Stimulated activated naive B cell treated with anti-CD40 and anti-IgM and Interleukin-4, amounts not matched to agents 10 μg/mL and 1 μg/mL and 100 μg/mL, for 72 hours (primary cell): Measurements from ENCODE around the gene COL4A1.

Experiments used
- ATAC-seq, 2 donors: fragments of 150-1000 bp; cut with Tn5 transposase; replicated peaks; 2 replicates each; pipeline ENCODE4 v1.10.0; 2021; ENCODE audit warnings: moderate library complexity in 1 of 2
- DNase-seq: peaks from one replicate; pipeline ENCODE4 v3.0.0; 2021
- H3K27ac Mint-ChIP-seq: one replicate; pipeline ENCODE4 v1.8.0; 2022; ENCODE audit warnings: mild to moderate bottlenecking, mixed read lengths
- H3K27me3 Mint-ChIP-seq, 2 donors: one replicate each; pipeline ENCODE4 v1.8.0; 2022; ENCODE audit warnings: mixed read lengths in 2 of 2
- H3K36me3 Mint-ChIP-seq, 2 donors: one replicate each; pipeline ENCODE4 v1.8.0; 2022; ENCODE audit warnings: mixed read lengths in 2 of 2, mild to moderate bottlenecking in 1 of 2
- H3K4me1 Mint-ChIP-seq, 2 donors: one replicate each; pipeline ENCODE4 v1.8.0; 2022; ENCODE audit warnings: mixed read lengths in 2 of 2, mild to moderate bottlenecking in 1 of 2
- H3K4me3 Mint-ChIP-seq, 2 donors: one replicate each; pipeline ENCODE4 v1.8.0; 2022; ENCODE audit warnings: mild to moderate bottlenecking in 2 of 2, mixed read lengths in 2 of 2, moderate library complexity in 1 of 2
- H3K9me3 Mint-ChIP-seq, 2 donors: one replicate each; pipeline ENCODE4 v1.8.0; 2022; ENCODE audit warnings: mixed read lengths in 2 of 2, mild to moderate bottlenecking in 1 of 2

The COL4A1 gene

DNA sequence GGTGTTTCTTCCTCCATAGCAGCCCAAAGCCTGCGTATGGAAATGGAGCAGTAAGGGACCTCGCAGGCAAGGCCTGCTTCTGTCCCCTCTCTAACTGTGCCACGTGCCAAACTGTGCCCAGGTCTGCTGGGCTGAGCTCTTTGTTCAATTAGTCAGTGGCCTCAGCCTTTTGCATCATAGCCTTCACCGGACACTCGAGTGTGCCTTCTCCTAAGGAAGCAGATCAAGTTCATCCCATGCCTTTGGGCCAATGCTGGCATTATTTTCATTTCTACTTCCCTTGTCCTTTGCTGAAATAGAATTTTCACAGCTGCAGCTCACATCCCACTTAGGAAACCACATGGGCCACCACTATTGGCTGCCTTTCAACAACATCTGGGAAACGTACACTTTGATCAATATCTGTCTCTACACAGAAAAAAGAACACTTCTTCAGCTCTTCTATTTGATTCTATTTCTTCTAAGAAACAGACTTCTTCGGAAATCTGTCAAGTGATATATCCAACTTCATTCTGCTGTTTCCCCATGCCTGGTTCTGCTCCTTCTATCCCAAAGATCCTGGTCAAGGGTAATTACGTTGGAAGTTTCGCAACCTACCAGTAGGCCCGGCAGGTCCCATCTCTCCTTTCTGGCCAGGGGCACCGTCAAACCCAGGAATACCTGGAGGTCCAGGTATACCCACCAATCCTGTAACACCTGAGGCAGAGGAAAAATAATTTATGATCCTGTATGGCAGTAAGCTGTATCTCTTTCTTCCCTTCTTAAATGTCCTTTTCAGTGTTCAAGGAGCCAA lies 143.9 kb downstream of the COL4A1 start:
- no peaks in the 10 kb centered on the region for H3K36me3 Mint-ChIP-seq
- no peak overlapping the region for H3K4me3 Mint-ChIP-seq
- no peaks in the 10 kb centered on the region for H3K4me1 Mint-ChIP-seq
- peaks cover 0 to 13% of the 10 kb centered on the region in 2 donors for H3K27me3 Mint-ChIP-seq
- ATAC-seq (no peak), DNase-seq (no peak)
- H3K9me3 Mint-ChIP-seq, result no peaks in the 10 kb centered on the region
- H3K27ac Mint-ChIP-seq, result no peak overlapping the region

DNA sequence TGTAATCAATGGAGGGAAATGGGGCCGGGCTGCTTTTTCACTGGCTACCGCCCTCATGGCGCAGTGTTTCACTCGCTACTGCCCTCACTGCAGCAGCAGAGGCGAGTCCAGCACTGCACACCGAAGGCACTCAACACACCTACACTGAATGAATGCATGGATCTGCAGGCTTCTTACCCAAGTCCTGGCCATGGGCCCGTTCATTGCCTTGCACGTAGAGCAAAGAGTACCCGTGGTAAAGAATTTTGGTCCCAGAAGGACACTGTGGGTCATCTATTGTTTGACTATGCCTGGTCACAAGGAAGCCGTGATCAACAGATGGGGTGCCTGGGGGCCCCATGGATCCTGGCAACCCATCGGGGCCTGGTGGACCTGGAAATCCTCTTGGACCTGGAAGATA lies 144.9 kb downstream of the COL4A1 start:
- no peak for DNase-seq
- Mint-ChIP-seq H3K4me3 (no peak overlapping the region), H3K9me3 (no peaks in the 10 kb centered on the region), H3K36me3 (no peaks in the 10 kb centered on the region), H3K27ac (no peak overlapping the region), H3K27me3 (peaks cover 0 to 13% of the 10 kb centered on the region in 2 donors), H3K4me1 (no peaks in the 10 kb centered on the region)
- no peak for ATAC-seq

DNA sequence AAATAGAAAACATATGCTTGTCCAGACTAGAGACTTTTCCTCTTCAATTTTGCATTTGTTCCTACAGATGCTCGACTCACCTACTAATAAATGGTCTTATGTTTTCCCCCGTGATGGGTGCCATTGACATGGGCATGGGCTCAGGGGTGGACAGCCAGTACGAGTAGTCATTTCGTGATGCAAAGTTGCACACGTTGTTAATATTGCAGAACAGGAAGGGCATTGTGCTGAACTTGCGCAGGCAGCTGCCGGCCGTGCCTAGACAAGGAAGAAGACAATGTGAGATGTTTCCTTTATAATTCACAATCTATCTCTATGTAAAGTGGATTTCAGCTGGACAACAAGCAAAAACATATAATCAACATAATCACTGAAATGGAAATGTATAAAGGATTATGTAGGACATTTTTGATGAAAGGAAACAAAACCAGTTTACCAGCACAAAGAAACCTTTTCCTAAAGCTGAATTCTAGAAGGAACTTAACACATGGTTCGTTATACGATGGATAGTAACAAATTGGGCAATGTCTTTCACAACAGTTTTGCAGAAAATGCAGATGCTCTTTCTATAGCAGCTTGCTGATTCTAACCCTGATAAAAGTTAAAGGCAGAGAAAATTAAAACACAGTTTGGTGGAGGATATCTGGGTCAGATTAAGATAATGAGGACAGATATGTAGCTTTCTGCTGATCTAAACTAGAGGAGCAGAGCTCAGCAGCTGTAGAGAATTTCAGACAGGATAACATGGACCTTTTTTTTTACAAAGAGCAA lies 145.7 kb downstream of the COL4A1 start:
- no peaks in the 10 kb centered on the region for H3K9me3 Mint-ChIP-seq
- no peak overlapping the region for H3K27ac Mint-ChIP-seq
- ATAC-seq (no peak), DNase-seq (no peak)
- peaks cover 0 to 13% of the 10 kb centered on the region in 2 donors for H3K27me3 Mint-ChIP-seq
- H3K4me3 Mint-ChIP-seq, result no peak overlapping the region
- no peaks in the 10 kb centered on the region for H3K36me3 Mint-ChIP-seq
- no peaks in the 10 kb centered on the region for H3K4me1 Mint-ChIP-seq

DNA sequence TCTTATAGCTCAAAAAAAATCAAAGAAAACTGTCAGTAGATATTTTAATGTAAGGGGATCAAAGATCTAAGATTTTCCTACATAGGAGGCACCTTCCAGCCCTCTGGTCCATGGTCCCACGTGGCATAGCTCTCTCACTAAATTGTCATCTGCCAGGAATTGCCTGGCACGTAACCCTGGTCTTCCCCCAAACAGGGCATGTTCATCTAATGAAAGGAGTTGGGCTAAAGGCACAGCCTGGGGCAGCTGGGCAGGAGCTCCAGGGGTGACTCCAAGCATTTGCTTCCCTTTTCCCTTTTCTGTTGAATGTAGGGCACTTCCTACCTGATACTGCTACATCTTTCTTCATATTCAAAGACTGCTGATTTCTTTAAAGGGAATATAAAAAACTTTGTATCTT lies 148.7 kb downstream of the COL4A1 start:
- Mint-ChIP-seq H3K4me1 (no peaks in the 10 kb centered on the region), H3K27ac (no peak overlapping the region), H3K27me3 (peaks cover 6 to 8% of the 10 kb centered on the region in 2 donors), H3K9me3 (peaks cover 0 to 5% of the 10 kb centered on the region in 2 donors), H3K36me3 (no peaks in the 10 kb centered on the region), H3K4me3 (no peak overlapping the region)
- ATAC-seq (no peak), DNase-seq (no peak)

DNA sequence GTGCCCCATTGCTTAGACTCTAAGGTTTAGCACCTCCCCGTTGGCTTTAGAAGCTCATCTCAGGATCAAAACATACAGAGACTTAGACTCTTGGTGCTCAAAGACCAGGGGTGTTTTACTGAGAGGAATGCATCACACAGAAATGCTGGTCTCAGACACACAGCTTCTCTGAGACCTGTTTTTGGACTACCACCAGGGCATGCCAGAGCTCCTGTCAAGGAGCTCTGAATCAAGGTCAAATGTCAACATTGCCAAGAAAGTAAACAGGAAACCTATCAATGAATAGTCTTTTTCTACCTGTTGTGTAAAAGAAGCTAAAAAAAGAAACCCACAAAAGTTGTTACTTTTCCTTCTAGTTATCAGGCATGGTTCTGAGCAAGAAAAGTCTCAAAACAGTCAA lies 149.2 kb downstream of the COL4A1 start:
- Mint-ChIP-seq H3K4me3 (no peak overlapping the region), H3K4me1 (no peaks in the 10 kb centered on the region), H3K36me3 (no peaks in the 10 kb centered on the region), H3K27me3 (peaks cover 6 to 8% of the 10 kb centered on the region in 2 donors), H3K27ac (no peak overlapping the region), H3K9me3 (peaks cover 0 to 5% of the 10 kb centered on the region in 2 donors)
- no peak for ATAC-seq
- no peak for DNase-seq

DNA sequence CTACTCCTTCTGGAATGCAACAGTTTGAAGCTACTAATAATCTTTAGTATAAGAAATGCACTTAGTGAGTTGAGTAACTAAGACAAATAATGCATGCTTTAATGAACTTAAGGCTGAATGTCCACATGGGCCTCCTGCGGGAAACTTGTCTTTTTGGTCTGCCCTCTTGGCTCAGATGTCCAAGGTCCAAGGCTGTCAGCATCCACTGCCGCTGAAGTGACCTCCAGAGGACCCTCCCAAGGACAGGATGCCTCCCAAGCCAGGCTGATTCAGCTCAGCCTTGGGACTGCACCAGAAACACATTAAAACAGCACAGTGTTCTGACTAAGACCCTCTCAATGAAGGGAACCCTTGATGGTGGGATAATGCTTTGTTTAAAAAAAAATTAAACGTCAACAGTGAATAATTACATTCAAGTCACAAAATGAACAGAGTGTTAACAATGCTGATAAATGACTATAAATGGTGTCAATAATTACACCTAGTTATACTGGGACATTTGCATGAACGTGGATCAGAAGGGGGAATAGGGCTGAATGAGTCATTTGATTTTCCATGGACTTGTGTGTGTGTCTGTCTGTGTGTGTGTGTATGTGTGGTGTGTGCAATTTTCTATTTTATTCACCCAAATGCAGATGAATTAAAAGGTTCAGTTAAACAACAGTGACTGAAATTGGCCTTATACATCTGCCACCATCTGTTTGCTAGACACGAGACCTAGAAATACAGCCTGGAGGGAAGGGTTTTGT lies 150.5 kb downstream of the COL4A1 start:
- no peaks in the 10 kb centered on the region for H3K4me1 Mint-ChIP-seq
- ATAC-seq (no peak), DNase-seq (no peak)
- no peak overlapping the region for H3K27ac Mint-ChIP-seq
- H3K9me3 Mint-ChIP-seq, result peaks cover 0 to 5% of the 10 kb centered on the region in 2 donors
- no peak overlapping the region for H3K4me3 Mint-ChIP-seq
- H3K27me3 Mint-ChIP-seq, result peaks cover 6 to 8% of the 10 kb centered on the region in 2 donors
- no peaks in the 10 kb centered on the region for H3K36me3 Mint-ChIP-seq

DNA sequence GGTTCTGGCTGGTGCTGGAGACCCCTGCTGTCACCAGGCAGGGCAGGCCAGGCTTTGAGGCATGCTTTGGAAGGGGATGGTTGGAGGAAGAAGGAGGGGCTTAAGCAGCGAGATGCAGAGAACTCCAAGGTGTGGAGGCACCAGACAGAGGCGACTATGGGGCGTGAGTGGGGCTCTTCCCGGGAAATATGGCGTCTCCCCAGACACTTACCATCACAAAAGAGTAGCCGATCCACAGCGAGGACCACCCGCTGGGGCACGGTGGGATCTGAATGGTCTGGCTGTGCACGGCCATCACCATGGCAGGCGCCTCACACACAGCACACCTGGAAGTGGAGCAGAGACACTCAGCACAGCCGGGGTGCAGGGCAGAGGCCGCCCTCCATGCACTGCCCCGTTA lies 151.9 kb downstream of the COL4A1 start:
- DNase-seq (no peak), ATAC-seq (no peak)
- no peak overlapping the region for H3K27ac Mint-ChIP-seq
- no peaks in the 10 kb centered on the region for H3K36me3 Mint-ChIP-seq
- no peaks in the 10 kb centered on the region for H3K4me1 Mint-ChIP-seq
- H3K9me3 Mint-ChIP-seq, result peaks cover 0 to 5% of the 10 kb centered on the region in 2 donors
- no peak overlapping the region for H3K4me3 Mint-ChIP-seq
- H3K27me3 Mint-ChIP-seq, result peaks cover 4 to 6% of the 10 kb centered on the region in 2 donors

DNA sequence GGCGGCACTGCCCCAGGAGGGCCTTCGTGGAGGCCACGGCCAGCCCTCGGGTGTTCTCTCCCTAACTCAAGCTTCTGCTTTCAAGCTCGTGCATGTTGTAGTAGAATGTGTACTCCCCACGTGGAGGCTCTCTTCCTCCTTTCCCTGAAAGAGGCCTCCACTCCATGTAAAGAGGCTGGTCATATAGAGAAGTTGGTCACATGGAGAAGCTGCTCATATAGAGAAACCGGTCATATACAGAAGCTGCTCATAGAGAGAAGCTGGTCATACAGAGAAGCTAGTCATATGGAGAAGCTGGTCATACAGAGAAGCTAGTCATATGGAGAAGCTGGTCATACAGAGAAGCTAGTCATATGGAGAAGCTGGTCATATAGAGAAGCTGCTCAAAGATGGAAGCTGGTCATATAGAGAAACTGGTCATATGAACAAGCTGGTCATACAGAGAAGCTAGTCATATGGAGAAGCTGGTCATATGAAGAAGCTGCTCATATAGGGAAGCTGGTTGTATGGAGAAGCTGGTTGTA lies 152.5 kb downstream of the COL4A1 start:
- ATAC-seq, result peak in 1 of 2 donors; percentile 36
- Mint-ChIP-seq H3K27ac (no peak overlapping the region), H3K9me3 (peaks cover 0 to 5% of the 10 kb centered on the region in 2 donors), H3K4me3 (no peak overlapping the region), H3K36me3 (no peaks in the 10 kb centered on the region), H3K27me3 (peaks cover 0 to 6% of the 10 kb centered on the region in 2 donors), H3K4me1 (no peaks in the 10 kb centered on the region)
- DNase-seq, result no peak

DNA sequence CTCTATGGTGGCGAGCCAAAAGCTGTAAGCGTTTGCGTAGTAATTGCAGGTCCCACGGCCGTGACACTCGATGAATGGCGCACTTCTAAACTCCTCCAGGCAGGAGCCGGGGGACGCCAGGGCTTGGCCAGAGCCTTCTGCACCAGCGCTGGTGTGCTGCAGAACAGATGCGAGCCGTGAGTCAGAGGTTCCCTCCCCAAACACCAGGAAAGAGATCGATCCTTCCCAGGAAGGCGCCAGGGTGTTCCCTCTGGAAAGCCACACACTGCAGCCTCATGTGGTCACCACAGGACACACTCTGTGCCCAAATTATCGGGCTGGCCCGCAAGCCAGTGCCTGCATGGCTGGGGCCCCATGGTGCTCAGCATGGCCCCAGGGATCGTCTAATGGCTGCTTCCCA lies 154.6 kb downstream of the COL4A1 start:
- H3K36me3 Mint-ChIP-seq, result no peaks in the 10 kb centered on the region
- peaks cover 0 to 6% of the 10 kb centered on the region in 2 donors for H3K27me3 Mint-ChIP-seq
- no peak for DNase-seq
- no peak overlapping the region for H3K27ac Mint-ChIP-seq
- peaks cover 0 to 5% of the 10 kb centered on the region in 2 donors for H3K9me3 Mint-ChIP-seq
- no peak for ATAC-seq
- no peak overlapping the region for H3K4me3 Mint-ChIP-seq
- H3K4me1 Mint-ChIP-seq, result no peaks in the 10 kb centered on the region

DNA sequence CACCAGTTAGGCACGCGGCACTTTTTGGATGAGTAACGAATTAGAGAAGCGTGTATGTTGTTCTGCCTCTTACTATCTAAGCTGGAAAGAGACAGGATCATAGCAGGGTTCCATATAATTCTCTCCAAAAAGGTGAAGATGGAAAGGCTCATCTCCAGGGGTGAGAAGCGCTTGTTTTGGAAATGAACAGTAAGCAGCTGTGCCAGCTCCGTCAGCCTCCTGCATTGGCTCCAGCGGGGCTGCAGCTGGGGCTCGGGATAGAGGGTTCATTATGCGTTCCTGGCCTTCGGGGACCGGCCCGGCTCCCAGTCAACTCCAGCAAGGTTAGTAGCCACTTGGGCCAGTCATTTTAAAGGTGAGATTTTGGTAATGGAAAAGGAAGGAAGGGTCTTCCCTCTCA lies 155.5 kb downstream of the COL4A1 start:
- ATAC-seq, result no peak
- Mint-ChIP-seq H3K9me3 (peaks cover 0 to 5% of the 10 kb centered on the region in 2 donors), H3K27ac (no peak overlapping the region), H3K36me3 (no peaks in the 10 kb centered on the region), H3K4me3 (no peak overlapping the region), H3K4me1 (no peaks in the 10 kb centered on the region), H3K27me3 (peaks cover 0 to 6% of the 10 kb centered on the region in 2 donors)
- DNase-seq, result no peak

DNA sequence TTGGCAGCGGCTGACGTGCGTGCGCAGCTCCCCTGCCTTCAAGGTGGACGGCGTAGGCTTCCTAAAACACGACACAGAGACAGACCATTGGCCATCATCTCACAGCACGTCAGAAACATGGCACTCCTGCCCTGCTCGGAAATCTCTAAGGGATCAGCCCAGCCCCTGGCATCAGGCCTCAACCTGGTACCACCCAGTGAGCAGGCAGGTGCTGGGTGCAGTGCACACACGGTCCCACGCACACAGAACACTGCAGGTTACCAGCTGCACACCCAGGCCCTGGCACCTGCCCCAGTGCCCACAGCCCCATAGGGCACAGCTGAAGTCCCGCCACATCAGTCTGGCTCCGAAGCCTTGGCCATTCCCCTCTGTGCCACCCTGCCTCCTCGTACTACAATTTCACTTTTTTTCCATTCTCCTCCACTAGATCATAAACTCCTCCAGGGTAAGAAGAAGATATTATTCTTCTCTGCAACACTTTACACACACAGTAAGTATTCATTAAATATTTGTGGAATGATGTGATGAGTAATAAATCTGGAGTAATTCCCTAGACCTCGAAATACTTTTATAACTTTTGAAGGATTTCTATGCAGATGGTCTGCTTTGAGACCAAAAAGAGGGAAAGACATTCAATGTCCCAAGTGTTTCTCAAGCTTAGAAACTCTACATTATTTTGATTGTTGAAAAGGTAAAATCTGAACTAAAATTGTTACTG lies 156.4 kb downstream of the COL4A1 start:
- peaks cover 0 to 5% of the 10 kb centered on the region in 2 donors for H3K9me3 Mint-ChIP-seq
- peaks cover 0 to 13% of the 10 kb centered on the region in 2 donors for H3K27me3 Mint-ChIP-seq
- DNase-seq (no peak), ATAC-seq (peak in 1 of 2 donors; percentile 14)
- no peak overlapping the region for H3K27ac Mint-ChIP-seq
- H3K36me3 Mint-ChIP-seq, result no peaks in the 10 kb centered on the region
- no peaks in the 10 kb centered on the region for H3K4me1 Mint-ChIP-seq
- no peak overlapping the region for H3K4me3 Mint-ChIP-seq

DNA sequence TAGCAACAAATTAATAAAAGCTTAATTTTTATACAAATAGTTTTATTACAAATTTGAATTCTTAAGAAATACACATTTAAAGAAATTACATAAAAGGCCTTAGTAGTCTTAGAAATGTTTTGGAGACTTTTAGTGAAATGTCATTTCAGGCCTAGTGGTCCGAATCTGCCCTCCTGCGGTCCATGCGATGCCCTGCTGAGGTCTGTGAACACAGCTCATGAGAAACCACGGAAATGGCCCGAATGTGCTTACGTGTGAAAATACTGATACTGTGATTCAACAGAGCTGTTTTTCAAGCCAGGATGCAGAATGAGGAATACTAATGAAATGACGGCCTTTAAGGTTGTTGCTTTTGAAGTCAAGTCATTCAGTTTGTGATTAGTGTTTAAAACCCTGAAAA lies 157.9 kb downstream of the COL4A1 start:
- Mint-ChIP-seq H3K9me3 (no peaks in the 10 kb centered on the region), H3K27me3 (peaks cover 0 to 9% of the 10 kb centered on the region in 2 donors), H3K36me3 (no peaks in the 10 kb centered on the region), H3K4me1 (no peaks in the 10 kb centered on the region), H3K4me3 (no peak overlapping the region), H3K27ac (no peak overlapping the region)
- no peak for ATAC-seq
- DNase-seq, result no peak

DNA sequence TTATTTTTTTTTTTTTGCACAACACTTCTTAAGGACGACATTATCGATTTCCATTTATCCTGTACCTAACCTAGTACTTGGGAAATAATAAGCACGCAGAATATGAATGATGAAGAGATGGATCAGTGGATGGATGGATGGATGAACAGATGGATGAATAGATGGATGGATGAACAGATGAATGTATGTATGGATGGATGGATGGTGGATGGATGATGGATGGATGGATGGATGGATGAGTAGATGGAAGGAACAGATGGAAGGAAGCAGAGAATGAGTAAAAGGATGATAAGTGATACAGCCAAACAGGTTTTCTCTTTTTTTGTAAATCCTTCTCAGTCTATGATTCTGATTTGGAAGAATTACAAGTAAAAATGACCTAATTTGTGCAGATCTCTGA lies 166.9 kb downstream of the COL4A1 start:
- Mint-ChIP-seq H3K27ac (no peak overlapping the region), H3K4me1 (peaks cover 14 to 28% of the 10 kb centered on the region in 2 donors), H3K4me3 (no peak overlapping the region)

DNA sequence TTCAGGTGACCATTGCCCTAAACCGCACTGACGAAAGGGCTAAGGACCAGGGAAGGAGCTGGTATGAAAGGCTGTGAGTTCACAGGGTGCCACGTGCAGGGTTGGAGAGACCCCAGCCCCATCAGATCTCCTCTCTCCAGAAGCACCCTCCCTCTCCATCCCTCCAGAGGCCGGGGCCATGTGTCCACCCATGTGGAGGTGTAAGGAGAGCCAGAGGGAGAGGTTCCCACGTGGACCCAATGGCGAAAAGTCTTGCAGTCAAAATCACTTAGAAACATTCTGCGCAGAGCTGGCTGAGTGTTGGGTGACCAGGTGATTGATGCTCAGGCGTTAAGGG lies 168.3 kb downstream of the COL4A1 start:
- peak overlapping the region; percentile 77 for H3K27ac Mint-ChIP-seq
- ATAC-seq (no peak), DNase-seq (no peak)
- H3K4me1 Mint-ChIP-seq, result peaks cover 14 to 28% of the 10 kb centered on the region in 2 donors
- peaks cover 1 to 5% of the 10 kb centered on the region in 2 donors for H3K36me3 Mint-ChIP-seq
- H3K27me3 Mint-ChIP-seq, result peaks cover 23 to 35% of the 10 kb centered on the region in 2 donors
- H3K9me3 Mint-ChIP-seq, result peaks cover 8 to 15% of the 10 kb centered on the region in 2 donors
- peak overlapping the region; percentile 32 to 36 for H3K4me3 Mint-ChIP-seq

More for the DNA sequence above, 166.9 kb downstream of the COL4A1 start:
- Mint-ChIP-seq H3K36me3 (peaks cover 1 to 5% of the 10 kb centered on the region in 2 donors), H3K9me3 (peaks cover 8 to 15% of the 10 kb centered on the region in 2 donors), H3K27me3 (peaks cover 21 to 35% of the 10 kb centered on the region in 2 donors)
- ATAC-seq (no peak), DNase-seq (no peak)
